Renal cortex interstitium (tissue), 11 donors: ENCODE measurements around the gene SYT2. TPM values are rescaled to one million over a fixed set of nuclear protein-coding genes. Genes with fewer than 3 reads are reported as not detected.
"Not testable (repeated sequence)": the region's sequence is repeated elsewhere in the genome, so short reads cannot be mapped to it uniquely, and the experiment has no call there.

Experiments used
- DNase-seq, 11 donors: peaks; one replicate each; pipeline ENCODE4 v3.0.0-alpha.2; 2013; ENCODE audit warnings: low read depth in 9 of 11, low spot score in 4 of 11; ENCODE audit errors: extremely low read depth in 1 of 11
- polyA plus RNA-seq, 3 donors: library from polyadenylated mRNA; unstranded; fragments of 120-200 nt; gene quantifications; one replicate each; pipeline ENCODE4 v1.2.1, GENCODE V29; 2013; ENCODE audit not compliant: insufficient read length in 3 of 3

The SYT2 gene
- polyA plus RNA-seq, 3 donors: 1.5 to 3.5 (median 2.9) TPM

GRCh38 chr1:202615208-202615500, 95.1 kb downstream of the SYT2 start:
- not testable (repeated sequence) for DNase-seq

- not testable (repeated sequence) for DNase-seq
Measured at GRCh38 chr1:202614363-202615207, 95.7 kb downstream of the SYT2 start.

DNA sequence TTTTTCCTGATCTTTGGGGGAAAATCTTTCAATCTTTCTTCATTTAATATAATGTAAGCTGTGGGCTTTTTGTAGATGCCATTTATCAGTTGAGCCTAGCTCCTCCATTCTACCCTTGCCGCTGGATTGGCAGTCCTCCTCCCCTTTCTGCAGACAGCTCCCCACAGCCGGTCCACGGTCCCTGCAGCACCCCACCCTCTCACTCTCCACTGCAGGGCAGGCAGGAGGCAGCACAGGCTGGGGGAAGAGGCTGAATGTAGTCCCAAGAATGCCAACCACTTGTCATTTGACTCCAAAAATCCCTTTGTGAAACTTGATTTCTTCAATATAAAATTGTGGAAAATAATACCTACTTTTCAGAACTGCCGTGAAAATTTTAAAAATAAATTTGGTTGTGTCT, 96.7 kb downstream of the SYT2 start:
- DNase-seq: no peak

- DNase-seq: not testable (repeated sequence)
Measured at GRCh38 chr1:202612036-202612435, 98.2 kb downstream of the SYT2 start.

- no peak for DNase-seq
Measured at GRCh38 chr1:202605515-202605914, 104.7 kb downstream of the SYT2 start.

GRCh38 chr1:202603435-202603834, 106.8 kb downstream of the SYT2 start:
- DNase-seq: no peak

DNA sequence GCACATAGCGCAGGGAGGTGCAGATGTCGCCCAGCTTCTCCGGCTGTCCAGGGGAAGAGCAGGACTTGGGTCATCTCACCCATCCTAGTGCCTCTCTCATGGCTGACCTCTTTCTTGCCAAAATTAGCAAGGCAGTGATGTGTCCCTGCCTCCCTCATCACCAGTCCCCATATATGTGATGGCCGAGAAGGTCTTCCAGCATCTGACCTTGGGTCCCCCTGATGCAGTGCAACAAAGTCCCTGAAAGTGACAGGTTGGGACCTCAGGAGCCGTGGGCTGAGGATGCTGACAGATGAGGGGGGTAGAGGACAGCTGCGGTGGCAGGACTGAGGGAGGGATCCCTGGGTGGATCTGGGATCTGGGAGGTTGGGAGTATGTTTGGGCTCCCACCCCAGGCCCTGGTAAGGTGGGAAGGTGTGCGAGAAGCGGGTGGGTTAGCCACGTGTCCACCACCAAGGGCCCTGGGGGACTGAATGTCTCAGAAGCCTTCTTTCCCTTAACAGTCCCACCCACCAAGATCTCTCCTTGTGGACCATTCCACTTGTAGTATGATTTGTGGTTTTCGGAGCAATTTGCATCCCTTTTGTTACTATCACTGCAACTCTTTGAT, 109.7 kb downstream of the SYT2 start:
- DNase-seq: no peak

GRCh38 chr1:202599669-202600431, 110.4 kb downstream of the SYT2 start:
- DNase-seq: peak in 1 of 11 donors; percentile 57

DNA sequence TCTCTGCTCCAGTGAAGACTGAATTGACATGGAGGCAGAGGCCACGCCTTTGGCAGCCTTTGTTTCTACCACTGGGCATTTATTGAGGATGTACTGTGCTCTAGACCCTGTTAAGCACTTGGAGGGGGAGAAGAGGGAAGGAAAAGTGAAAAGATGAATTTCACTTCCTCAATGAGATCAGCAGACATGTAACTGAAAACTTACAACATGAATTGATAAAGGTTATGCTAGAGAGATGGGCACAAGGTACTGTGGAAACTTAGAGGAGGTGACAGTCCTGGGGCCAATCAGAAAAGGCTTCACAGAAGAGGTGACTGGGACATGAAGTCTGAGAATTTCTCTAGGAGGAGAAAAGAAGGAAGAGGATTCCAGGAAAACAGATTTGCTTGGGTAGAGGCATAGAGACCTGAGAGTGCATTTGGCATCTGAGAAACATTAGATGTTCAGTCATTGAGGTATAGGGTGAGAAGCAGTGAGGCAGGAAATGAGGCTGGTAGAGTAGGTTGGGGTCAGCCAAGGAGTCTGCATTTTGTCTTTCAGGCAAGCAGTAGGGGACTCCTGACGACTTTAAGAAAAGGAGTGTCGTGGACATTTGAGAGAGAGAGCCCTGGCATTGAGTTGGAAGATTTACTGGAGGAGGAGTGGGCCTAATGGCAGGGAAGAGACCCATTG, 113.0 kb downstream of the SYT2 start:
- no peak for DNase-seq

- DNase-seq: no peak
Measured at GRCh38 chr1:202596638-202597037, 113.6 kb downstream of the SYT2 start.

GRCh38 chr1:202593845-202594244, 116.4 kb downstream of the SYT2 start:
- no peak for DNase-seq

GRCh38 chr1:202592146-202592545, 118.1 kb downstream of the SYT2 start:
- no peak for DNase-seq

DNA sequence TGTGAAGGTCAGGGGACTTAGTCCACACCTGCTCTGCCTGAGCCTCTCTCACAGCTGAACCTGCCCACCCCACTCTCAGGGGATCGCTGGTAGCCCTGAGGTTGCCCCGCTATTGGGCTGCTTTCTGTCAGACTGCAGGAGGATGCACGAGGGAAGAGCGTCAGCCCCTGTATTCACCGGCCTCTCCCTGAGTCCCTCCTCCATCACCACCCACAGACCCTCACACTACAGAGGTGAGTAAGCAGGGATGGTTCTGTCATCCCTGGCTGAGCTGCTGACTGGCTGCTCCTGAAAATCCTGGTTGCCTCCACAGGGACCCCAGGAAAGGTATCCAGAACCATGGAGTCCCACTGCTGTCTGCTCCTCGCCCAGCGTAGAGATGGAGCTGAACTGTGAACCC, 118.7 kb downstream of the SYT2 start:
- DNase-seq: no peak

DNA sequence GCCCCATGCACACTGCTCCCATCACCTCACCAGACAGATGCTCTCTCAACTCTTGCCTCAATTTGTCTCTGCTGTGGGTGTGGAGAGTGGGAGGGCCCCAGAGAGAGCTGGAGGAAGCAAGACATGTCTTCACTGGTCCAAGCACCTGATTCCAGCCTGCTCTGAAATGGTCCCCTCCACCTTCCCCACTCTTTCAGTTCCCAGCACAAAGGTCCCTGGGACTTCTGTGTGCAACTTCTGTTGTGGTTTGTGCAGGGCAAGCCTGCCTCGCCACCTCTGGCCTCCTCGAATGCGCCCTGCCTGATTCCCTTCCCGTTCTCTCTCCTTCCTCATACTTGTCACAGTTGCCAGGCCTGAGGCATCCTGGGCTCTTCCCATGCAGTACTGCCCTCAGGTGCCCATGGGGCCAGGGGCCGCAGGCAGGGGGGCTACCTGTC, 119.3 kb downstream of the SYT2 start:
- no peak for DNase-seq

GRCh38 chr1:202590126-202590525, 120.1 kb downstream of the SYT2 start:
- DNase-seq: no peak

GRCh38 chr1:202589190-202589930, 120.9 kb downstream of the SYT2 start:
- DNase-seq: peak; percentile 77 to 96 (median 86)

- no peak for DNase-seq
Measured at GRCh38 chr1:202588503-202589189, 121.6 kb downstream of the SYT2 start.

GRCh38 chr1:202587859-202588485, 122.3 kb downstream of the SYT2 start:
- no peak for DNase-seq
